Mucosa of stomach (tissue), 1 donor: ENCODE measurements around the gene GPR183.

Experiments
- H3K27me3 ChIP-seq: one replicate; pipeline ENCODE4 v1.7.0; 2013; ENCODE audit warnings: mild to moderate bottlenecking, low read length; ENCODE audit not compliant: control insufficient read depth, insufficient read depth
- H3K36me3 ChIP-seq: one replicate; pipeline ENCODE4 v1.7.0; 2013; ENCODE audit warnings: low read length; ENCODE audit not compliant: control insufficient read depth, insufficient read depth
- H3K4me1 ChIP-seq: one replicate; pipeline ENCODE4 v1.7.0; 2013; ENCODE audit warnings: mild to moderate bottlenecking, low read length; ENCODE audit not compliant: control insufficient read depth, insufficient read depth
- H3K4me3 ChIP-seq: one replicate; pipeline ENCODE4 v1.7.0; 2013; ENCODE audit warnings: low read length
- H3K9ac ChIP-seq: one replicate; pipeline ENCODE4 v1.7.0; 2013; ENCODE audit warnings: mild to moderate bottlenecking, low read length, moderate library complexity
- H3K9me3 ChIP-seq: one replicate; pipeline ENCODE4 v1.7.0; 2013; ENCODE audit warnings: mild to moderate bottlenecking, low read length, moderate library complexity; ENCODE audit not compliant: control insufficient read depth
- donor health status: Pancreatic carcinoma.

The GPR183 gene

DNA sequence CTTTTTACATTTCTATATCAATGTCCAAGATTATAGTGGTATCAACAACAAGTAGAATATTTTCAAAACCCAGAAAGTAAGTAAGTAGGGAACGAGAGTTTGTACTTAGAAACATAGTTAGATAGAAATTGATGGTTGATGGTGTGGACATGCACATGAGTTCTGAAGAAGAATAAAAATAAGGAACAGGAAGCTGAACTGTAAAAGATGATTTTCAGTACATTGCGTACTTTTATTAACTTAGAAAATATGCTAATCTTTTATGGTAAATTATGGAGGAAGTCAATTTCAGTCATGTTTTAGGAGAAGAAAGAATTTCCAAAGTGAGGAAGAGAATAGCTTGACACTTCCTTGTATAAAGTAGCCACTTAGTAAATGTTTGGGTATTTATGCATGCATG lies 36.7 kb downstream of the GPR183 start:
- Histone ChIP-seq H3K4me3 (no peak overlapping the region), H3K9ac (no peak overlapping the region), H3K27me3 (no peaks in the 10 kb centered on the region), H3K36me3 (no peaks in the 10 kb centered on the region), H3K9me3 (no peaks in the 10 kb centered on the region), H3K4me1 (no peaks in the 10 kb centered on the region)

GRCh38 chr13:99269627-99270241 lies 37.5 kb downstream of the GPR183 start:
- Histone ChIP-seq H3K4me3 (no peak overlapping the region), H3K27me3 (no peaks in the 10 kb centered on the region), H3K9me3 (no peaks in the 10 kb centered on the region), H3K9ac (no peak overlapping the region), H3K4me1 (no peaks in the 10 kb centered on the region), H3K36me3 (no peaks in the 10 kb centered on the region)

DNA sequence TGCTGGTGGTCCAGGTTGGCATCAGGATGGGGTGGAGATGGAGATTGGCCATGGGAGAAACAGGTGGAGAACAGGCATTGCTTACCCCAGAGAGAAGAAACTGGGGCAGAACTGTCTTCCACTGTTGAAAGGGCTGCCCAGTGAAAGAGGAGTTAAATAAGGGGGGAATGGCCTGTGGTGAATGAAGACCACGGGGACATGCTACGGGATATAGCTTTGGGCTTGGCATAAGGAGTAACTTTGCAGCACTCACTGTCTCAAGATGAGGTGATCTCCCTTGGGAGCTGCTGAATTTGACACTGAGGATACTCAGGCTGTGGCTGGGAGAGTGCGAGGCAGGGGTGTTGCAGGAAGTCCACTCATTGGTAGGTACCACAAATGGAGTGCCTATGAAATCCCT lies 38.4 kb downstream of the GPR183 start:
- no peaks in the 10 kb centered on the region for H3K9me3 ChIP-seq
- H3K36me3 ChIP-seq, result no peaks in the 10 kb centered on the region
- H3K4me3 ChIP-seq, result no peak overlapping the region
- no peaks in the 10 kb centered on the region for H3K4me1 ChIP-seq
- H3K9ac ChIP-seq, result no peak overlapping the region
- H3K27me3 ChIP-seq, result no peaks in the 10 kb centered on the region

DNA sequence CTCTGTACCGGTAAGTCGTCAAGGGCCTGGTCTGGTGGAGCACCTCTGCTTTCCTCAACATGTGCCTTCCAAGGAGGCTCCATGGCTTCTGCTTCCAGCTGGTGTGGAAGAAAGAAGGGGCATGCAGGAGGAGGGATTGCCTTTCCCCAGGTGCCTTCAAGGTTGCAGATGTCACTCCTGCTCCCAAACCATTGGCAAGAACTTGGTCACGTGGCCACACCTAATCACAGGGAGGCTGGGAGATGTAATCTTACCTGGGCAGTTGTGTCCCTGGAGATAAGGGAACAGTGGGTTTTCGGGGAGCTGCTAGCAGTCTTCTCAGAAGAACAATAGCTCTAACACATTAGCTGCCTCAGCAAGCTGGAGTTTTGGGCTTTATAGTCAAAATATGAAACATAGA lies 39.3 kb downstream of the GPR183 start:
- Histone ChIP-seq H3K9ac (no peak overlapping the region), H3K36me3 (no peaks in the 10 kb centered on the region), H3K9me3 (no peaks in the 10 kb centered on the region), H3K4me3 (no peak overlapping the region), H3K27me3 (no peaks in the 10 kb centered on the region), H3K4me1 (no peaks in the 10 kb centered on the region)

DNA sequence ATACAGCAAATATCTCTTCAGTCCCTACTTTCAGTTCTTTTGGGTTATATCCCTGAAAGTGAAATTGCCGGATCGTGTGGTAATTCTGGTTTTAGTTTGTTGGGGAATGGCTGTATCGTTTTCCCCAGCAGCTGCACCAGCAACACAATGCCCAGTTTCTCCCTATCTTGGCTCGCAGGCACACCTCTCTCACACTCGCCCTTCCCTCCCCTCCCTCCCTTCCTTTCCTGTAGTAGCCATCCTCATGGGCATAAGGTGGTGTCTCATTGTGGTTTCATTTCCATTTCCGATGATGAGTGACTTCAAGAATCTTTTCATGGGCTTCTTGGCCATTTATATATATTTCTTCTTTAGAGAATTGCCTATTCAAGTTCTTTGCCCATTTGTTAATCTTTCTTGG lies 40.4 kb downstream of the GPR183 start:
- H3K9ac ChIP-seq, result no peak overlapping the region
- no peaks in the 10 kb centered on the region for H3K9me3 ChIP-seq
- no peaks in the 10 kb centered on the region for H3K36me3 ChIP-seq
- no peak overlapping the region for H3K4me3 ChIP-seq
- no peaks in the 10 kb centered on the region for H3K27me3 ChIP-seq
- no peaks in the 10 kb centered on the region for H3K4me1 ChIP-seq

DNA sequence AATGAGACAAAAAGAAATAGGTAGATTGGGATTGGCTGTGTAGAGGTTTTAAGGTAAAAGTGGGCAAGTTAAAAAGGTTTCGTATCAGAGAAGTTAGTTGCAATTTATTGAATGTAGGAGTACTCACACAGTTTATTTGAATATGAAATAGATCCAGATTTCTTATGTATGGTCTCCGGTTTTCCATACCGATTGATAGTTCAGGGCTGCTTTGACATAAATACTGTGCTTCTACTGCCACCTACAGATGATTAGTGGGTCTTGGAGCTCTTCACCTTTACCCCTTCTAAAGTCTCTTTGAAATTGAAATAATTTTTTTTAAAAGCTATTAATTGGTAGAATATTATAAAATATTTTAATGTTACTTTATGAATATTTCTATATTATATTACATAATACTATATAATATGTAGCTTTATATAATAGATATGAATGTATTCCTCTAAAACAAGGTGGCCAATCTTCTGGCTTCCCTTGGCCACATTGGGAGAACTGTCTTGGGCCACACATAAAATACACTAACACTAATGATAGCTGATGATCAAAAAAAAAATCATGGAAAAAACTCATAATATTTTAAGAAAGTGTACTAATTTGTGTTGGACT lies 41.3 kb downstream of the GPR183 start:
- no peaks in the 10 kb centered on the region for H3K27me3 ChIP-seq
- no peaks in the 10 kb centered on the region for H3K36me3 ChIP-seq
- H3K9ac ChIP-seq, result no peak overlapping the region
- H3K4me3 ChIP-seq, result no peak overlapping the region
- no peaks in the 10 kb centered on the region for H3K9me3 ChIP-seq
- no peaks in the 10 kb centered on the region for H3K4me1 ChIP-seq

GRCh38 chr13:99265162-99265800 lies 41.9 kb downstream of the GPR183 start:
- no peak overlapping the region for H3K9ac ChIP-seq
- H3K4me3 ChIP-seq, result no peak overlapping the region
- no peaks in the 10 kb centered on the region for H3K4me1 ChIP-seq
- H3K27me3 ChIP-seq, result no peaks in the 10 kb centered on the region
- H3K9me3 ChIP-seq, result no peaks in the 10 kb centered on the region
- no peaks in the 10 kb centered on the region for H3K36me3 ChIP-seq

GRCh38 chr13:99264051-99264450 lies 43.1 kb downstream of the GPR183 start:
- H3K9me3 ChIP-seq, result no peaks in the 10 kb centered on the region
- H3K4me1 ChIP-seq, result no peaks in the 10 kb centered on the region
- no peak overlapping the region for H3K4me3 ChIP-seq
- no peaks in the 10 kb centered on the region for H3K36me3 ChIP-seq
- H3K27me3 ChIP-seq, result no peaks in the 10 kb centered on the region
- no peak overlapping the region for H3K9ac ChIP-seq

- Histone ChIP-seq H3K9me3 (no peaks in the 10 kb centered on the region), H3K9ac (no peak overlapping the region), H3K27me3 (no peaks in the 10 kb centered on the region), H3K36me3 (no peaks in the 10 kb centered on the region), H3K4me1 (no peaks in the 10 kb centered on the region), H3K4me3 (no peak overlapping the region)
These were observed 43.9 kb downstream of the GPR183 start for GRCh38 chr13:99263126-99263785.

DNA sequence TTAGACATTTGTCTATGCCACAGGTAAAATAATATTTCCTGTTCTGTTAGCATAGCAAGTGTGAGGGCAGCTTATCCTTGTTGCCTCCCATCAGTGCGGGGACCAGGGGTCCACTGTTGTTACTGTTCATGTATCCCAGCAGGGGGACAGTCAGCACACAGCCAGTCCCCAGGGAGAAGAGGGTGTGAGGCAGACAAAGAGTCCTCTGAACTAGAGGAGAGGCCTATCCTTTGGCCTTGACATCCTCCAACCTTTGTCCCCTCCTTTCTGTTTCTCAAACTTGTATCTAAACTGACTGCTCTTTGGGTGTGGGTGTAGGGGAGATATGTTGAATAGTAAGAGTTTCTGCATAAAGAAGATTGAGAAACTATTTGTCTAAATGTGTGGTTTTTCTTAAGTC lies 46.1 kb downstream of the GPR183 start:
- Histone ChIP-seq H3K9me3 (no peaks in the 10 kb centered on the region), H3K4me1 (no peaks in the 10 kb centered on the region), H3K27me3 (no peaks in the 10 kb centered on the region), H3K36me3 (no peaks in the 10 kb centered on the region), H3K9ac (no peak overlapping the region), H3K4me3 (no peak overlapping the region)

DNA sequence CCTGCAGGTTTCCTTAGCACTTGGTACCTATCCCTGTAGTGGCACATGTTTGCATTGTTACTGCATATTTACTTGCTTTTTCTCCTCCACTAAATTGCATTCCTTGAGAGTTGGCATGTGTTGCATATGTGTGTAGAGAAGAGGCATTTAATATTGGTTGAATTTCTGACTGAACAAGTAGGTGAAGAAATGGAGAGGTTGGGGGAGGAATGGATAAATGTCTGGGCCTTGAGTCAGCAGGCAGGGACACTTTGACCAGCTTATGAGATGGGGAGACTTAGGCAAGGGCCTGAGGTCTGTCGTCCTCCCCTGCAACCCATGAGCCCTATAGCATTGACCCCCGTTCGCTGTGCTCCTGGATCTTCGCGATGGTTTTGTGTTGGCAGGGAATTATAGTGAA lies 47.0 kb downstream of the GPR183 start:
- Histone ChIP-seq H3K27me3 (no peaks in the 10 kb centered on the region), H3K4me1 (no peaks in the 10 kb centered on the region), H3K9me3 (no peaks in the 10 kb centered on the region), H3K9ac (no peak overlapping the region), H3K36me3 (no peaks in the 10 kb centered on the region), H3K4me3 (no peak overlapping the region)

DNA sequence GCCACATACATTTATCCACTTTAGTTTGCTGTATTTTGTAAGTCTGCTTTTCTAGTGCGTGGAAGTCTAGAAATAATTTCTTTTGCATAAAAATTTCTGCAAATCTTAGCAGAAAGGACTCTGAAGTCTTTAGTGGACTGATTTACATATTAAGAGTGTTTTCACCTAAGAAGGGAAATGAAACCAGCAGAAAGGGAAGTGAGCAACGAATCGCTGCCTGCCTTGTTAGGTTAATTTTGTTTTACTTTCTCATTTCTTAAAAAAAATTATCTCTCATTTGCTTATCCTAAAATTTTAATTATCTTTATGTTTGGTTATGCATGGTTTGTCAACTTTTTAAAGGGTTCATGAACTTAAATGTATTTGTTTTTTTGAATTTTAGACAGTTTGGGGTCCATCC lies 48.3 kb downstream of the GPR183 start:
- Histone ChIP-seq H3K9ac (no peak overlapping the region), H3K4me1 (no peaks in the 10 kb centered on the region), H3K4me3 (no peak overlapping the region), H3K27me3 (no peaks in the 10 kb centered on the region), H3K36me3 (no peaks in the 10 kb centered on the region), H3K9me3 (no peaks in the 10 kb centered on the region)
